ENCODE data around the gene SRBD1. TPM values are rescaled to one million over a fixed set of nuclear protein-coding genes. Genes with fewer than 3 reads are reported as not detected.

SRBD1 gene
- total and polyA plus RNA-seq, 2 experiments from 2014 or later, result 27.4 to 46.3 TPM

- Mint-ChIP-seq H3K27me3 (ENCODE audit: insufficient read depth, low read depth, poor library complexity) (peaks cover 2% of the 10 kb centered on the region), H3K27ac (no peak overlapping the region), H3K9me3 (no peaks in the 10 kb centered on the region), H3K4me3 (no peak overlapping the region), H3K36me3 (ENCODE audit: low read depth) (no peaks in the 10 kb centered on the region), H3K4me1 (peaks cover 39% of the 10 kb centered on the region)
- Histone ChIP-seq H3F3A (replicated peaks; ENCODE audit: low read depth) (no peaks in the 10 kb centered on the region), H3K4me1 (ENCODE audit: insufficient read depth) (peaks cover 46% of the 10 kb centered on the region), H4K20me1 (replicated peaks; ENCODE audit: insufficient read depth) (no peaks in the 10 kb centered on the region), H3K4me3 (no peak overlapping the region), H3K36me3 (ENCODE audit: insufficient read depth) (no peaks in the 10 kb centered on the region), H3K4me2 (no peak overlapping the region), H2AFZ (no peak overlapping the region), H3K9me2 (ENCODE audit: insufficient read depth) (no peaks in the 10 kb centered on the region), H3K79me2 (replicated peaks; ENCODE audit: insufficient read depth) (no peaks in the 10 kb centered on the region), H3K27ac (ENCODE audit: low read depth) (no peak overlapping the region), H3K27me3 (ENCODE audit: insufficient read depth) (no peaks in the 10 kb centered on the region)
- DNase-seq (ENCODE audit: low spot score) (no peak), ATAC-seq (no peak)
- TF ChIP-seq, protein P1, sequence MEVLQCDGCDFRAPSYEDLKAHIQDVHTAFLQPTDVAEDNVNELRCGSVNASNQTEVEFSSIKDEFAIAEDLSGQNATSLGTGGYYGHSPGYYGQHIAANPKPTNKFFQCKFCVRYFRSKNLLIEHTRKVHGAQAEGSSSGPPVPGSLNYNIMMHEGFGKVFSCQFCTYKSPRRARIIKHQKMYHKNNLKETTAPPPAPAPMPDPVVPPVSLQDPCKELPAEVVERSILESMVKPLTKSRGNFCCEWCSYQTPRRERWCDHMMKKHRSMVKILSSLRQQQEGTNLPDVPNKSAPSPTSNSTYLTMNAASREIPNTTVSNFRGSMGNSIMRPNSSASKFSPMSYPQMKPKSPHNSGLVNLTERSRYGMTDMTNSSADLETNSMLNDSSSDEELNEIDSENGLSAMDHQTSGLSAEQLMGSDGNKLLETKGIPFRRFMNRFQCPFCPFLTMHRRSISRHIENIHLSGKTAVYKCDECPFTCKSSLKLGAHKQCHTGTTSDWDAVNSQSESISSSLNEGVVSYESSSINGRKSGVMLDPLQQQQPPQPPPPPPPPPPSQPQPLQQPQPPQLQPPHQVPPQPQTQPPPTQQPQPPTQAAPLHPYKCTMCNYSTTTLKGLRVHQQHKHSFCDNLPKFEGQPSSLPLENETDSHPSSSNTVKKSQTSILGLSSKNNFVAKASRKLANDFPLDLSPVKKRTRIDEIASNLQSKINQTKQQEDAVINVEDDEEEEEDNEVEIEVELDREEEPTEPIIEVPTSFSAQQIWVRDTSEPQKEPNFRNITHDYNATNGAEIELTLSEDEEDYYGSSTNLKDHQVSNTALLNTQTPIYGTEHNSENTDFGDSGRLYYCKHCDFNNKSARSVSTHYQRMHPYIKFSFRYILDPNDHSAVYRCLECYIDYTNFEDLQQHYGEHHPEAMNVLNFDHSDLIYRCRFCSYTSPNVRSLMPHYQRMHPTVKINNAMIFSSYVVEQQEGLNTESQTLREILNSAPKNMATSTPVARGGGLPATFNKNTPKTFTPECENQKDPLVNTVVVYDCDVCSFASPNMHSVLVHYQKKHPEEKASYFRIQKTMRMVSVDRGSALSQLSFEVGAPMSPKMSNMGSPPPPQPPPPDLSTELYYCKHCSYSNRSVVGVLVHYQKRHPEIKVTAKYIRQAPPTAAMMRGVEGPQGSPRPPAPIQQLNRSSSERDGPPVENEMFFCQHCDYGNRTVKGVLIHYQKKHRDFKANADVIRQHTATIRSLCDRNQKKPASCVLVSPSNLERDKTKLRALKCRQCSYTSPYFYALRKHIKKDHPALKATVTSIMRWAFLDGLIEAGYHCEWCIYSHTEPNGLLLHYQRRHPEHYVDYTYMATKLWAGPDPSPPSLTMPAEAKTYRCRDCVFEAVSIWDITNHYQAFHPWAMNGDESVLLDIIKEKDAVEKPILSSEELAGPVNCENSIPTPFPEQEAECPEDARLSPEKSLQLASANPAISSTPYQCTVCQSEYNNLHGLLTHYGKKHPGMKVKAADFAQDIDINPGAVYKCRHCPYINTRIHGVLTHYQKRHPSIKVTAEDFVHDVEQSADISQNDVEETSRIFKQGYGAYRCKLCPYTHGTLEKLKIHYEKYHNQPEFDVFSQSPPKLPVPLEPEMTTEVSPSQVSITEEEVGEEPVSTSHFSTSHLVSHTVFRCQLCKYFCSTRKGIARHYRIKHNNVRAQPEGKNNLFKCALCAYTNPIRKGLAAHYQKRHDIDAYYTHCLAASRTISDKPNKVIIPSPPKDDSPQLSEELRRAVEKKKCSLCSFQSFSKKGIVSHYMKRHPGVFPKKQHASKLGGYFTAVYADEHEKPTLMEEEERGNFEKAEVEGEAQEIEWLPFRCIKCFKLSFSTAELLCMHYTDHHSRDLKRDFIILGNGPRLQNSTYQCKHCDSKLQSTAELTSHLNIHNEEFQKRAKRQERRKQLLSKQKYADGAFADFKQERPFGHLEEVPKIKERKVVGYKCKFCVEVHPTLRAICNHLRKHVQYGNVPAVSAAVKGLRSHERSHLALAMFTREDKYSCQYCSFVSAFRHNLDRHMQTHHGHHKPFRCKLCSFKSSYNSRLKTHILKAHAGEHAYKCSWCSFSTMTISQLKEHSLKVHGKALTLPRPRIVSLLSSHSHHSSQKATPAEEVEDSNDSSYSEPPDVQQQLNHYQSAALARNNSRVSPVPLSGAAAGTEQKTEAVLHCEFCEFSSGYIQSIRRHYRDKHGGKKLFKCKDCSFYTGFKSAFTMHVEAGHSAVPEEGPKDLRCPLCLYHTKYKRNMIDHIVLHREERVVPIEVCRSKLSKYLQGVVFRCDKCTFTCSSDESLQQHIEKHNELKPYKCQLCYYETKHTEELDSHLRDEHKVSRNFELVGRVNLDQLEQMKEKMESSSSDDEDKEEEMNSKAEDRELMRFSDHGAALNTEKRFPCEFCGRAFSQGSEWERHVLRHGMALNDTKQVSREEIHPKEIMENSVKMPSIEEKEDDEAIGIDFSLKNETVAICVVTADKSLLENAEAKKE (CRISPR knock-in tag; IDR thresholded peaks at IDR 0.05), result no peak
- TF ChIP-seq STAT1 (IDR thresholded peaks at IDR 0.05; ENCODE audit: unreplicated experiment) (no peak), REST (IDR thresholded peaks at IDR 0.05; ENCODE audit: unreplicated experiment) (no peak), ZNF114 (CRISPR knock-in tag; IDR thresholded peaks at IDR 0.05) (no peak)
Observed at GRCh38 chr2:45403036-45403435, 208.0 kb downstream of the SRBD1 start.
